GM23338 (cell line): ENCODE data around the gene COPS6.

Experiments used
- CREB1 ChIP-seq: fragments of 250-450 bp; sonication (Bioruptor Pico); IDR thresholded peaks from 2 replicates; pipeline ENCODE4 v1.5.0; 2020; ENCODE audit warnings: low read depth, mild to moderate bottlenecking, moderate library complexity
- CTCF ChIP-seq, 2 experiments: fragments of 200-600 bp in 1 of 2; sonication (generic) in 1 of 2; conservative IDR thresholded peaks; 2 replicates each; pipeline versions ENCODE4 v1.5.1 to v1.6.1; 2016 to 2017; ENCODE audit warnings: antibody characterized with exemption in 2 of 2, low read depth in 2 of 2, mild to moderate bottlenecking in 2 of 2, moderate library complexity in 1 of 2
- POLR2AphosphoS5 ChIP-seq: IDR thresholded peaks from 2 replicates; pipeline ENCODE4 v1.6.1; 2016; ENCODE audit warnings: antibody characterized with exemption, low read depth

- TF ChIP-seq CTCF (conservative IDR thresholded peaks at IDR 0.05; ENCODE audit: low read depth in 2 of 2) (no peak), POLR2AphosphoS5 (no peak), CREB1 (CRISPR knock-in tag) (no peak)
These were observed 37.2 kb upstream of the COPS6 start for GRCh38 chr7:100051611-100052010.
